ENCODE measurements around the gene MEIS2.

DNA sequence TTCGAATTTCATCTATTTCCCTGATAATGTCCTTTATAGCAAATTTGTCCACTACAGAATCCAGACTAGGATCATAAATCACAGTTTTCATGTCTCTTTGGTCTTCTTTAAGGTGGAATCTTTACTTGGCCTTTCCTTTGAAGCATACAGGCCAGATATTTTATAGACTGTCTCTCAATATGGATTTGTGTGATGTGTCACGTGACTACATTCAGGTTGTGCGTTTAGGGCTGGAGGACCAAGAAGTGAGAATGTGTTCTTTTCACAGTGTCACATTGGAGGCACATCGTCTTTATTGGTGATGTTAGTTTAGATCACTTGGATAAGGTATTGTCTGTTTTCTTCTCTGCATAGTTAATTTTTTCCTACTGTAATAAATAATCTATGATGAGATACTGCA lies 232.9 kb downstream of the MEIS2 start:
- TF ChIP-seq, protein P1, sequence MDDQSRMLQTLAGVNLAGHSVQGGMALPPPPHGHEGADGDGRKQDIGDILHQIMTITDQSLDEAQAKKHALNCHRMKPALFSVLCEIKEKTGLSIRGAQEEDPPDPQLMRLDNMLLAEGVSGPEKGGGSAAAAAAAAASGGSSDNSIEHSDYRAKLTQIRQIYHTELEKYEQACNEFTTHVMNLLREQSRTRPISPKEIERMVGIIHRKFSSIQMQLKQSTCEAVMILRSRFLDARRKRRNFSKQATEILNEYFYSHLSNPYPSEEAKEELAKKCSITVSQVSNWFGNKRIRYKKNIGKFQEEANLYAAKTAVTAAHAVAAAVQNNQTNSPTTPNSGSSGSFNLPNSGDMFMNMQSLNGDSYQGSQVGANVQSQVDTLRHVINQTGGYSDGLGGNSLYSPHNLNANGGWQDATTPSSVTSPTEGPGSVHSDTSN (CRISPR knock-in tag; IDR thresholded peaks at IDR 0.05): no peak
- TF ChIP-seq, protein P2, sequence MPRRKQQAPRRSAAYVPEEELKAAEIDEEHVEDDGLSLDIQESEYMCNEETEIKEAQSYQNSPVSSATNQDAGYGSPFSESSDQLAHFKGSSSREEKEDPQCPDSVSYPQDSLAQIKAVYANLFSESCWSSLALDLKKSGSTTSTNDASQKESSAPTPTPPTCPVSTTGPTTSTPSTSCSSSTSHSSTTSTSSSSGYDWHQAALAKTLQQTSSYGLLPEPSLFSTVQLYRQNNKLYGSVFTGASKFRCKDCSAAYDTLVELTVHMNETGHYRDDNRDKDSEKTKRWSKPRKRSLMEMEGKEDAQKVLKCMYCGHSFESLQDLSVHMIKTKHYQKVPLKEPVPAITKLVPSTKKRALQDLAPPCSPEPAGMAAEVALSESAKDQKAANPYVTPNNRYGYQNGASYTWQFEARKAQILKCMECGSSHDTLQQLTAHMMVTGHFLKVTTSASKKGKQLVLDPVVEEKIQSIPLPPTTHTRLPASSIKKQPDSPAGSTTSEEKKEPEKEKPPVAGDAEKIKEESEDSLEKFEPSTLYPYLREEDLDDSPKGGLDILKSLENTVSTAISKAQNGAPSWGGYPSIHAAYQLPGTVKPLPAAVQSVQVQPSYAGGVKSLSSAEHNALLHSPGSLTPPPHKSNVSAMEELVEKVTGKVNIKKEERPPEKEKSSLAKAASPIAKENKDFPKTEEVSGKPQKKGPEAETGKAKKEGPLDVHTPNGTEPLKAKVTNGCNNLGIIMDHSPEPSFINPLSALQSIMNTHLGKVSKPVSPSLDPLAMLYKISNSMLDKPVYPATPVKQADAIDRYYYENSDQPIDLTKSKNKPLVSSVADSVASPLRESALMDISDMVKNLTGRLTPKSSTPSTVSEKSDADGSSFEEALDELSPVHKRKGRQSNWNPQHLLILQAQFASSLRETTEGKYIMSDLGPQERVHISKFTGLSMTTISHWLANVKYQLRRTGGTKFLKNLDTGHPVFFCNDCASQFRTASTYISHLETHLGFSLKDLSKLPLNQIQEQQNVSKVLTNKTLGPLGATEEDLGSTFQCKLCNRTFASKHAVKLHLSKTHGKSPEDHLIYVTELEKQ (tag by site-specific recombination; IDR thresholded peaks at IDR 0.05; ENCODE audit: borderline replicate concordance): no peak
- TF ChIP-seq, protein P3, sequence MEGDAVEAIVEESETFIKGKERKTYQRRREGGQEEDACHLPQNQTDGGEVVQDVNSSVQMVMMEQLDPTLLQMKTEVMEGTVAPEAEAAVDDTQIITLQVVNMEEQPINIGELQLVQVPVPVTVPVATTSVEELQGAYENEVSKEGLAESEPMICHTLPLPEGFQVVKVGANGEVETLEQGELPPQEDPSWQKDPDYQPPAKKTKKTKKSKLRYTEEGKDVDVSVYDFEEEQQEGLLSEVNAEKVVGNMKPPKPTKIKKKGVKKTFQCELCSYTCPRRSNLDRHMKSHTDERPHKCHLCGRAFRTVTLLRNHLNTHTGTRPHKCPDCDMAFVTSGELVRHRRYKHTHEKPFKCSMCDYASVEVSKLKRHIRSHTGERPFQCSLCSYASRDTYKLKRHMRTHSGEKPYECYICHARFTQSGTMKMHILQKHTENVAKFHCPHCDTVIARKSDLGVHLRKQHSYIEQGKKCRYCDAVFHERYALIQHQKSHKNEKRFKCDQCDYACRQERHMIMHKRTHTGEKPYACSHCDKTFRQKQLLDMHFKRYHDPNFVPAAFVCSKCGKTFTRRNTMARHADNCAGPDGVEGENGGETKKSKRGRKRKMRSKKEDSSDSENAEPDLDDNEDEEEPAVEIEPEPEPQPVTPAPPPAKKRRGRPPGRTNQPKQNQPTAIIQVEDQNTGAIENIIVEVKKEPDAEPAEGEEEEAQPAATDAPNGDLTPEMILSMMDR (tag by site-specific recombination; IDR thresholded peaks at IDR 0.05): no peak
- TF ChIP-seq BCL11A (tag by site-specific recombination; IDR thresholded peaks at IDR 0.05; ENCODE audit: low read depth): no peak

All from HEK293 (cell line).